Erythroblast (primary cell): ENCODE measurements around the gene PITPNC1.

Source experiments
- DNase-seq, 2 experiments: peaks; one replicate each; lab custom pipeline; 2025; lab: John Stamatoyannopoulos, UW
- GATA1 ChIP-seq: IDR thresholded peaks from 2 replicates; pipeline ENCODE4 v1.6.1; 2011; ENCODE audit warnings: low read depth, mild to moderate bottlenecking, control low read depth, low read length, moderate library complexity
- POLR2A ChIP-seq: IDR thresholded peaks from 2 replicates; pipeline ENCODE4 v1.6.1; 2011; ENCODE audit warnings: mild to moderate bottlenecking, low read length

Gene PITPNC1

DNA sequence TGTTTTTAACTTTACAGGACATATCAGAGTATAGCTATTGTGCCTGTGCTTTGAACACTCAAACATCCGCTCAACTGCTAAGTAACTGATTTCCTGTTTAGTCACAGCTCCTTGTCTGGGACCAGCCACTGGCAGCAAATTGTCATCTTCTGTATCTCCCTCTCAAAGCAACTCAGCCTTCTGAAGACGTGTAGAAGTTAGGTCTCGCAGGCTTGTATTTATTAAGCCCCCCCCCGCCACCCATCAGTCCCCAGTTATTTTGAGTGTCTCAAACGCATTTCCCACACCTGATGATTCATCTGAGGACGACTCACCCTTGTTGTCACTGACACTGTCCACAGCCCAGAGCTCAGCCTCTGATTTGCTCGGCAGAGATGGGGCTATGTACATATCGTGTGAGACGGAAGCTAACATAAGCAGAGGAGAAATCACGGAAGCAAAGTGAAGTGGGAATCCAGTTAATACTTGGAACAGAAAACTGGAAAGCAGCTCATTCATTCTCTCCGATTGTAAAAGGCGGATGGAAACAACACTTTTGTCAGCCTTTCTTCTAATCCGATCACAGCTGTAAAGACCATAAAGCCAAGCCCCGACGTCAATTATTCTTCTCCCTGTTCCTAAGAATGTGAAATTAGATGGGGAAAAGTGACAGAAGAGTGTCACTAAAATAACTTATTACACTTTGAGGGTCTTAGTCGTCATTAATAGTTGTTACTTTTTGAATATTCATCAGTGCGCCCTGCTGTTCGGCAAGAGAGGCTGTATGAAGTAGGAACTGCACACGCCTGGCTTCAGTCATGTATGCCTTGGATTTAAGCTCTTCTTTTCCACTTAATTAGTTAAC is 64.2 kb downstream of the PITPNC1 start:
- TF ChIP-seq POLR2A (no peak), GATA1 (no peak)

GRCh38 chr17:67441896-67442219 is 64.8 kb downstream of the PITPNC1 start:
- DNase-seq, result no peak
- TF ChIP-seq POLR2A (no peak), GATA1 (no peak)

More for the DNA sequence above, 64.2 kb downstream of the PITPNC1 start:
- DNase-seq, result no peak

GRCh38 chr17:67442787-67443624 is 65.9 kb downstream of the PITPNC1 start:
- no peak for TF ChIP-seq POLR2A
- no peak for TF ChIP-seq GATA1
- DNase-seq, result no peak

DNA sequence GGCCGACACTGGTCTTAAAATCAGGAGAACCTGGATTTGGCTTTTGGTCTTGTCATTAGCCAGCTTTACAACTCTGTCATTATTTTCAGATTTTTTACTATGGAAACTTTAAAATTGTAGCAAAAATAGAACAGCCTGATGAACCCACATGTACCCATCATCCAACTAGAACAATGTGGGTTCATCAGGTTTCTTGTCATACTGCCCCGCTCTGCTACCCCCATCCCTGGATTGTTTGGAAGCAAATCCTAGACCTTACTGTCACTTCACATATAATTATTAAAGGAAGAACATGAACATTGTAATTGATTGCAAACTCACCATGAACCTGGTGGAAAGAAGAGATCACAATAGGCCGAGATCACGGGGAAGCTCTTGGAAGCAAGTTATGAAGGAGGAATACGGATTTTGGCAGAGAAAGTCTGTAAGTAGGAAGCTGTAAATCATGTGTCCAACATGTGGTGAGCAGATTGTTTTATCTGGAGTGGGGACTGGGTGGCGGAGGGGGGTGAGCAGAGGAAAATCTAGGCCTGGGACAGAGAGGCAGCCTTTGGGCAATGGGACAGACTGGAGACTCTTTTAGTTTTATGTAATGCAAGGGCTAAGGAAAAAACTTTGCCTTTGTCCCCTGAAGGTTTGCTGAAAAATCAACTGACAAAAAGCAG is 67.0 kb downstream of the PITPNC1 start:
- TF ChIP-seq POLR2A (no peak), GATA1 (no peak)
- no peak for DNase-seq

GRCh38 chr17:67448449-67448848 is 71.4 kb downstream of the PITPNC1 start:
- TF ChIP-seq POLR2A, result no peak

GRCh38 chr17:67449065-67449464 is 72.0 kb downstream of the PITPNC1 start:
- DNase-seq, result no peak
- TF ChIP-seq GATA1, result no peak
- no peak for TF ChIP-seq POLR2A

More at GRCh38 chr17:67448449-67448848, 71.4 kb downstream of the PITPNC1 start:
- DNase-seq, result no peak

DNA sequence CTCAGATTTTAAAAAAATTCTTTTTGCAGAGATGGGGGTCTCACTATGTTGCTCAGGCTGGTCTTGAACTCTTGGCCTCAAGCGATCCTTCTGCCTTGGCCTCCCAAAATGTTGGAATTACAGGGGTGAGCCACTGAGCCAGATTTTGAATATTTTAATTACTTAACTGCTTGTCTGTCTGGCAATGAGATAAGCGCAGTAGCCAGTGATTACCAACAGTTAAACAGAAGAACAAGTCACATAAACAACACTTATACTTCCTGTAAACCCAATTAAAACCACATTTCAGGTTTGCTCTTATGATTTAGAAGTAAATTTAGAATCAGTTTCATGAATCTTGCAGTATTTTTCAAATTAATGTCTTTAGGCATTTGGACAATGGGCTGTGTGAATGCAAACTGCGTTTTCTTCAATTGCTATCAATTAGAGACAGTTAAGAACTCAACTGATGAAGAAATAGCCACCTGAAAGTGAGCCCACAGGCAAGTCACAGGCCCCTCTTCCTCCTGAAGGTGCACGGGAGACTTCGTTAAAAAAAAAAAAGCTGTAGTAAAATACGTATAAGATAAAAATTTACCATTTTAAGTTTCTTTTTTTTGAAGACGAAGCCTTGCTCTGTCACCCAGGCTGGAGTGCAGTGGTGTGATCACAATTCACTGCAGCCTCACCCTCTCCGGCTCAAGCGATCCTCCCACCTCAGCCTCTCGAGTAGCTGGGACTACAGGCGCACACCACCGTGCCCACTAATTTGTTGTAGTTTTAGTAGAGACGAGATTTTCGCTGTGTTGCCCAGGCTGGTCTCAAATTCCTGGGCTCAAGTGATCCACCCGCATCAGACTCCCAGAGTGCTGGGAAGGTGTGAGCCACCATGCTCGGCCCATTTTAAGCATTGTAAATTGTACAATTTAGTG is 73.0 kb downstream of the PITPNC1 start:
- no peak for DNase-seq
- TF ChIP-seq GATA1 (no peak), POLR2A (no peak)

DNA sequence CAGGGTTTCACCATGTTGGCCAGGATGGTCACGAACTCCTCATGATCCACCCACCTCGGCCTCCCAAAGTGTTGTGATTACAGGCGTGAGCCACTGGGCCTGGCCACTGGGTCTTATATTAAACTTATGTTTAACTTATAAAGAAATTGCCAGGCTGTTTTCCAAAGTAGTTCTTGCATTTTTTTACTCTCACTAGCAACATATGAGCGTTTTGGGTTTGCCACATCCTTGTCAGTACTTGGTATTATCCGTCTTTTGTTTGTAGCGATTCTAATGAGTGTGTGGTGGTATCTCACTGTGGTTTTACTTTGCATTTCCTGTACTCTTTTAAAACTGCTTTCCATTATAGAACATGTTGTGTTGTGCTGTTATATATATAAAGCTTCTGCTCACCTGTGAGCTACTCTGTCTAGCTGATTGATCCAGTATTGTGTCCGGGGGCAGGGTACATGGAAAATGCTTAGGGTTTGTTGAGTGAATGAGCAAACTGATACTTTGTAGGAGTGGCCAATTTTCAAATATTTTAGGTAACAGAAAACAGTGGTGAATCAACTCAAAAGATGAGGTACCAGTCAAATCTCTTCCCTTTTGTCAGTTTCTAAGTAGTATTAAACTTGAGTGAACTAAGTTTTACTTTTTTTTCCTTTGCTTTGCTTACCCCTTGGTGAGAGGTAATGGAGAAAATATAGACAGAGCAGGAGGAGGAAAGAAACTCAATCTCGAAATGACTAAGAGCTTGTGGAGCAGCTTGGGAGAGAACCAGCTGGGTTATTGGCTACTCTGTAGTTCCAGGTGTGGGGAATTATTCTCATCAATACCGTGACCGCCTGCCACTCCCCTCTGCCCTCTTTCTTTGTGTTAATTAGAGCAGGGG is 75.8 kb downstream of the PITPNC1 start:
- TF ChIP-seq POLR2A (no peak), GATA1 (no peak)
- no peak for DNase-seq

DNA sequence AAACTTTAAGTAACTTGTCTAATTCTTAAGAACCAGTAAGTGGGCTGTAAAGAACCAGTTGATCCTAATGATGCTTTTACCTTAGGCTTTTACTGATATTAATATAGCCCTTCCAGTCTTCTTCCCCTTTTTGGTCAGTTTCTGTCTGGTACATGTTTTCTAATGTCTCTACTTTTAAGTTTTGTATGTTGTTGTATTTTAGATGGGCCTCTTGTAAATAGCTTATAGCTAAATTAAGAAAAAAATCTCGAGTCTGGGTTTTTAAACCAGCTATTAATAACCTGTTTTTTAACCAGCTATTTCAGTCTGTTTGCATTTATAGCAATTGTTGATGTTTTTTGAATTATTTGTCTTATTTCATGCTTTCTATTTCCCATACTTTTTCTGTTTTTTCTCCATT is 79.0 kb downstream of the PITPNC1 start:
- TF ChIP-seq GATA1 (no peak), POLR2A (no peak)
- no peak for DNase-seq

- no peak for DNase-seq
- TF ChIP-seq POLR2A (no peak), GATA1 (no peak)
These were observed 79.8 kb downstream of the PITPNC1 start for GRCh38 chr17:67456889-67457288.

- no peak for DNase-seq
- TF ChIP-seq POLR2A, result no peak
- no peak for TF ChIP-seq GATA1
These were observed 81.1 kb downstream of the PITPNC1 start for GRCh38 chr17:67458203-67458602.

DNA sequence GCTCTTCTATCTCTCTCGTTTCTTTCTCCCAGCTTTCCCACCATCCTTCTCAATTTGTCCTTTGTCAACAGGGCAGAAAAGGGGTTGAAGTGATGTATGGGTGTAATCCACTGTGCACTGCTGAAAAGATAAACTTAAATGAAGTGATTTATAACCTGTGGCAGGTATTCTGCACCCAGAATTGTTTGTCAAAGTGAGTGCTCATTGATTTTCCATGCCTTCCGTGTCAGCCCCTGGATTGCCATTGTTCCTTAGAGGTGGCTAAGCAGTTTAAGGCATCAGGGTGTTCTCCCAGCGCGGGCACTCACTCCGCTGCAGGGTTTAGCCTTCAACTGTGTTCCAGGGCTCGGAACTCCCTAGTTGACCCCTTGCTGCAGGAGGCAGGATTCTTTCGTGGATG is 82.9 kb downstream of the PITPNC1 start:
- TF ChIP-seq POLR2A (no peak), GATA1 (no peak)
- no peak for DNase-seq
